Right lobe of liver (tissue), 6 donors: ENCODE measurements around the gene ANO6. TPM values are rescaled to one million over a fixed set of nuclear protein-coding genes. Genes with fewer than 3 reads are reported as not detected.

ENCODE experiments used
- ATAC-seq, 4 donors: fragments of 200-7000 bp; cut with Tn5 transposase; one replicate each; pipeline ENCODE4 v1.9.1; 2020; ENCODE audit warnings: mild to moderate bottlenecking in 4 of 4, moderate library complexity in 4 of 4
- DNase-seq, 3 donors: peaks; one replicate each; pipeline ENCODE4 v3.0.0-alpha.2; 2020
- H3K27ac ChIP-seq, 3 donors: fragments of 200-600 bp; one replicate each; pipeline ENCODE4 v1.8.0; 2022
- H3K27me3 ChIP-seq, 2 donors: fragments of 200-600 bp; one replicate each; pipeline ENCODE4 v1.8.0; 2022
- H3K36me3 ChIP-seq, 4 donors: fragments of 200-600 bp; sonication (generic) in 1 of 4; one replicate each; pipeline versions ENCODE4 v1.5.1 to v1.8.0; 2017 to 2022; ENCODE audit warnings: control low read depth in 1 of 4
- H3K4me1 ChIP-seq, 4 donors: fragments of 200-600 bp; sonication (generic) in 1 of 4; one replicate each; pipeline versions ENCODE4 v1.5.1 to v1.8.0; 2017 to 2022; ENCODE audit warnings: control low read depth in 1 of 4
- H3K4me3 ChIP-seq, 3 donors: fragments of 200-600 bp; one replicate each; pipeline ENCODE4 v1.8.0; 2022
- H3K9me3 ChIP-seq, 4 donors: fragments of 200-600 bp; sonication (generic) in 1 of 4; one replicate each; pipeline versions ENCODE4 v1.5.1 to v1.8.0; 2017 to 2022; ENCODE audit warnings: control low read depth in 1 of 4
- CTCF ChIP-seq, 4 donors: fragments of 200-600 bp in 3 of 4; fragments of 450-650 bp in 1 of 4; IDR thresholded peaks; one replicate each; pipeline versions ENCODE4 v1.5.1 to v1.8.0; 2016 to 2022; ENCODE audit warnings: antibody characterized with exemption in 4 of 4, mild to moderate bottlenecking in 2 of 4
- POLR2A ChIP-seq: fragments of 450-650 bp; IDR thresholded peaks from one replicate; pipeline ENCODE4 v1.6.1; 2017; ENCODE audit warnings: antibody characterized with exemption, mild to moderate bottlenecking
- WGBS: methylation state at CpG from one replicate; pipeline ENCODE4 v1.1.6; 2018; ENCODE audit warnings: low coverage, low lambda C conversion rate; ENCODE audit not compliant: insufficient coverage; ENCODE audit errors: missing lambda C conversion rate; 5-methylcytosine and 5-hydroxymethylcytosine counted together
- intact Hi-C, 2 donors: fragments of 100-400 bp; cut with DNase I; formaldehyde crosslinking; loops; one replicate each; pipeline versions ENCODE4 v1.11.2 to v1.14.1; 2022
- total RNA-seq, 6 experiments: library from RNA; depleted of rRNA in 2 of 6; stranded (reverse); fragments of >200 nt in 2 of 6; fragmentation: NEBNext Ultra II Directional in 3 of 6; extraction: Animal tissue kit (Norgen Biotek cat#: 25700) in 3 of 6; gene quantifications; one replicate each; pipeline versions ENCODE4 v1.1.0 to v1.2.4, GENCODE V29; 2016 to 2023
- donor health status: DM: no; HTN: yes; CAD: no.
- donor health status: DM: no; HTN: no; CAD: no.
- donor health status: DM: no; HTN: no; CAD: no.
- donor health status: DM: no; HTN: yes; CAD: no.
- donor health status: DM: no; HTN: yes; CAD: no.

ANO6 gene
- total RNA-seq, 6 experiments from 2014 or later, result 41.8 to 78.5 (median 48.9) TPM

DNA sequence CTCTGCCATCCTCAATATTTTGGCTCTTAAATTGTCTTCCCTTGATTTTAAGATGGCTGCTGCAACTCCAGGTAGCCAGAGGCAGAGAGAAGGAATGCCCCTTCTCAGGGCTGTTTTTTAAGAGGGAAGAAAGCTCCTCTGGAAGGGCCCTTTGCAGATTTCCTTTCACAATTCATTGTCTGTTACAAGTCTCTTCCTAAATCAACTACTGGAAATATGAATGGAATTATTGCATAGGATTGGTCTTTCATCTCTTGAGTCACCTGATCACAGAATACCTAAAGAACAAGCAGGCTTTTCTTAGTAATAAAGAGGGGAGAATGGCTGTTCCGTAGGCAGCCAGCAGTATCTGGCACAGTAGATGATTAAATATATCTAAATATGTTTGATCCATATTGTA, 118.5 kb downstream of the ANO6 start:
- intact Hi-C loops, result no loop called here
- Histone ChIP-seq H3K27ac (no peak overlapping the region), H3K4me1 (peaks cover 0 to 3% (median 0%) of the 10 kb centered on the region in 4 donors), H3K9me3 (no peaks in the 10 kb centered on the region), H3K36me3 (no peaks in the 10 kb centered on the region), H3K27me3 (no peaks in the 10 kb centered on the region), H3K4me3 (no peak overlapping the region)
- TF ChIP-seq CTCF (IDR thresholded peaks at IDR 0.05) (no peak), POLR2A (no peak)
- WGBS, result 100% methylated on average over 1 of the region's 1 CpG
- ATAC-seq (no peak), DNase-seq (no peak)

DNA sequence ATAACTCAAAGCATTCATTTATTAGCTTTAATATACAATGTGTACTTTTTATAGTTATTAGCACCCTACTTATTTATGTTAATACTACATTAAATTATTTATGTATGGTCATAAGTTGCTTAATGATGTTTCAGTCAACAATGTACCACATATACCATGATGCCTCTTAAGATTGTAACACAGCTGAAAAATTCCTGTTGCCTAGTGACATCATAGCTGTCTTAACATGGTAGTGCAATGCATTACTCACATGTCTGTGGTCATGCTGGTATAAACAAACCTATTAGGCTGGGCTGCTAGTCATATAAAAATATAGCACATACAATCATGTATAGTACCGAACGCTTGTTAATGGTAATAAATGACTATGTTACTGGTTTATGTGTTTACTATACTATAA, 120.4 kb downstream of the ANO6 start:
- H3K27ac ChIP-seq, result no peak overlapping the region
- no peaks in the 10 kb centered on the region for H3K4me1 ChIP-seq
- H3K27me3 ChIP-seq, result no peaks in the 10 kb centered on the region
- no peak for TF ChIP-seq POLR2A
- TF ChIP-seq CTCF (IDR thresholded peaks at IDR 0.05), result no peak
- H3K4me3 ChIP-seq, result no peak overlapping the region
- no peaks in the 10 kb centered on the region for H3K9me3 ChIP-seq
- DNase-seq (no peak), ATAC-seq (no peak)
- 100% methylated on average over 2 of the region's 2 CpGs for WGBS
- H3K36me3 ChIP-seq, result no peaks in the 10 kb centered on the region
- intact Hi-C loops, result no loop called here

DNA sequence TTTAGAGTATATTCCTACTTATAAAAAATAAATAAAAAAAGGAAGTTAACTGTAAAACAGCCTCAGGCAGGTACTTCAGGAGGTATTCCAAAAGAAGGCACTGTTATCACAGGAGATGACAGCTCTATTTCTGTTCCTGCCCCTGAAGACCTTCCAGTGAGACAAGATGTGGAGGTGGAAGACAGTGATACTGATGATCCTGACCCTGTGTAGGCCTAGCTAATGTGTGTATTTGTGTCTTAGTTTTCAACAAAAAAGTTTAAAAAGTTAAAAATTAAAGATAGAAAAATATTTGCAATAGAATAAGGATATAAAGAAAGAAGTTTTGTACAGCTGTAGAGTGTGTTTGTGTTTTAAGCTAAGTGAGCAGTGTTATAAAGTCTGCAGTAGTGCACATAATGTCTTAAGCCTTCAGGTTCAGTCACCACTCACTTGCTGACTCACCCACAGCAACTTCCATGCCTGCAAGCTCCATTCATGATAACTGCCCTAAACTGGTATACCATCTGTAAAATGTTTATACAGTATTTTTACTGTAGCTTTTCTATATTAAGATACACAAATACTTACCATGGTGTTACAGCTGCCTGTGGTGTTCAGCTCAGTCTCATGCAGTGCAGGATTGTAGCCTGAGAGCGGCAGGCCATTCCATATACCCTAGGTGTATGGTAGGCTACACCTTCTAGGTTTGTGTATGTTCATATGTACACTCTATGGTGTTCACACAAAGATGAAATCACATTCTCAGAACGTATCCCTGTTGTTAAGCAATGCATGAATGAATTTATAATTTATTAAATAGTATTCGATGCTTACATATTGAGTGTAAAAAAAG, 121.1 kb downstream of the ANO6 start:
- no peak for DNase-seq

GRCh38 chr12:45337835-45338234, 121.9 kb downstream of the ANO6 start:
- TF ChIP-seq POLR2A (no peak), CTCF (IDR thresholded peaks at IDR 0.05) (no peak)
- no peaks in the 10 kb centered on the region for H3K9me3 ChIP-seq
- H3K4me3 ChIP-seq, result no peak overlapping the region

More for the DNA sequence above, 121.1 kb downstream of the ANO6 start:
- H3K9me3 ChIP-seq, result no peaks in the 10 kb centered on the region
- intact Hi-C loops, result no loop called here
- no peaks in the 10 kb centered on the region for H3K36me3 ChIP-seq
- TF ChIP-seq CTCF (IDR thresholded peaks at IDR 0.05), result no peak
- TF ChIP-seq POLR2A, result no peak
- no peak overlapping the region for H3K27ac ChIP-seq
- no peaks in the 10 kb centered on the region for H3K27me3 ChIP-seq
- no peaks in the 10 kb centered on the region for H3K4me1 ChIP-seq
- 96% methylated on average over 3 of the region's 3 CpGs for WGBS
- no peak overlapping the region for H3K4me3 ChIP-seq
- no peak for ATAC-seq

More at GRCh38 chr12:45337835-45338234, 121.9 kb downstream of the ANO6 start:
- H3K4me1 ChIP-seq, result no peaks in the 10 kb centered on the region
- no peaks in the 10 kb centered on the region for H3K27me3 ChIP-seq
- DNase-seq (no peak), ATAC-seq (no peak)
- no peak overlapping the region for H3K27ac ChIP-seq
- intact Hi-C loops, result no loop called here
- no peaks in the 10 kb centered on the region for H3K36me3 ChIP-seq
